ENCODE results near the gene SOWAHA.
A peak's percentile ranks its signal among the peaks of the same experiment; 100 is the strongest.

The SOWAHA gene

DNA sequence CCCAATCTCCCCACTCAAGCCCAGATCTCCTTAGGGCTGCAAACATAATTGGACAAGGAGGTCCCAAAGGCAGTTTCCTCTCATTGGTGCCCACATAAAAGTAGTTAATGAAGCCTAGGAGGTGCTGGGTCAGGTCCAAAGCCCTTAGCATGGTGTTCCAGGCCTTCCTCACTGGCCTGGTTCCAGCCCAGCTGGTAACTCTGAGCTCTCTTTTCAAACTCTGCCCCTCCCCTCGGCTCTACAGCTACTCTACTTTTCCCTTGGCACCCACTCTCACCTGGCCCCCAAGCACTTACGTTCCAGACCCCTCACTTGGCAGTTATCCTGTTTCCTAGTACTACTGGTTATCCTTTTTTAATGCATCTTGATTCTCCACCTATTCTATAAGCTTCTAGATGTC is 46.0 kb upstream of the SOWAHA start:
- no peak overlapping the region for H3K4me3 ChIP-seq (ENCODE audit: low read depth, low read length)
- in situ Hi-C loops (cut with HindIII; ENCODE audit: low sequenced_read_pairs), result no loop called here
- no peak for TF ChIP-seq CTCF (IDR thresholded peaks at IDR 0.05; ENCODE audit: low read depth, low read length, missing control alignments)
- no peak for DNase-seq (ENCODE audit: low read depth)

GRCh38 chr5:132768485-132768868 is 44.6 kb upstream of the SOWAHA start:
- no peak for DNase-seq (ENCODE audit: low read depth)
- TF ChIP-seq CTCF (IDR thresholded peaks at IDR 0.05; ENCODE audit: low read depth, low read length, missing control alignments), result no peak
- in situ Hi-C loops (cut with HindIII; ENCODE audit: low sequenced_read_pairs), result no loop called here
- H3K4me3 ChIP-seq (ENCODE audit: low read depth, low read length), result no peak overlapping the region

DNA sequence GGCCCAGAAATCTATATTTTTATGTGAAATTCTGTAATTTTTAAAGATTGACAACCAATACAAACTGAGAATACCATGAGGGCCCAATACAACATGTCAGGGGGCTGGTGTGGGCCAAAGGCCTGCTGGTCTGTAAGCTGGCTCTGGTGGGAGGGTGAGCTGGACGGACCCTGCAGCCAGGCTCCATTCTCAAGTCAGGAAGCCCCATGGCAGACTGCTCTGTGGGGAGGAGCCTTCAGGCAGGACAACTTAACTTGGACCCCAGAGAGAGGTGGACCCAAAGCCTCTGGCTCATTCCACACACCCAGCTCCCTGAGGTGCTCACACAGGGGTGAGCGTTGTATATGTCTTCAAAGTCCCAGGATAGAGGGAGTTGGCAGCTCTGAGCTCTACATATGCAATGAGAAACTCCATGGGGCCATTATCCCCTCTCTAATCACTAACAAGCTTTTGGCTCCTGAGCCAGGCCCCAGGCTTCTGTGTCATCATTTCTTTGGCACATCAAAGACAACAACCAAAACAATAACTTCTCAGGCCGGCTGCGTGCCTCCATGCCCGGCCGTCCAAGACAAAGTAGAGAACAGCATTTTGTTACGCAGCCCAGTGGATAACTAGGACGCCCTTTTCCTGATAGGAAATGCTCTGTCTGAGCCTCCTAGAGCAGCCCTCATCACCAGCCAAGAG is 42.5 kb upstream of the SOWAHA start:
- in situ Hi-C loops (cut with HindIII; ENCODE audit: low sequenced_read_pairs), result loop anchor here (5.0 kb wide), 1 partner anchor 52 kb away; no protein-coding TSS in a partner anchor
- no peak overlapping the region for H3K4me3 ChIP-seq (ENCODE audit: low read depth, low read length)
- TF ChIP-seq CTCF (IDR thresholded peaks at IDR 0.05; ENCODE audit: low read depth, low read length, missing control alignments), result no peak
- DNase-seq (ENCODE audit: low read depth), result no peak

- in situ Hi-C loops (cut with HindIII; ENCODE audit: low sequenced_read_pairs), result loop anchor here (5.0 kb wide), 1 partner anchor 51 kb away; no protein-coding TSS in a partner anchor
- DNase-seq (ENCODE audit: low read depth), result peak; percentile 67
- no peak overlapping the region for H3K4me3 ChIP-seq (ENCODE audit: low read depth, low read length)
- TF ChIP-seq CTCF (IDR thresholded peaks at IDR 0.05; ENCODE audit: low read depth, low read length, missing control alignments), result no peak
Observed at GRCh38 chr5:132771503-132771998, 41.6 kb upstream of the SOWAHA start.

DNA sequence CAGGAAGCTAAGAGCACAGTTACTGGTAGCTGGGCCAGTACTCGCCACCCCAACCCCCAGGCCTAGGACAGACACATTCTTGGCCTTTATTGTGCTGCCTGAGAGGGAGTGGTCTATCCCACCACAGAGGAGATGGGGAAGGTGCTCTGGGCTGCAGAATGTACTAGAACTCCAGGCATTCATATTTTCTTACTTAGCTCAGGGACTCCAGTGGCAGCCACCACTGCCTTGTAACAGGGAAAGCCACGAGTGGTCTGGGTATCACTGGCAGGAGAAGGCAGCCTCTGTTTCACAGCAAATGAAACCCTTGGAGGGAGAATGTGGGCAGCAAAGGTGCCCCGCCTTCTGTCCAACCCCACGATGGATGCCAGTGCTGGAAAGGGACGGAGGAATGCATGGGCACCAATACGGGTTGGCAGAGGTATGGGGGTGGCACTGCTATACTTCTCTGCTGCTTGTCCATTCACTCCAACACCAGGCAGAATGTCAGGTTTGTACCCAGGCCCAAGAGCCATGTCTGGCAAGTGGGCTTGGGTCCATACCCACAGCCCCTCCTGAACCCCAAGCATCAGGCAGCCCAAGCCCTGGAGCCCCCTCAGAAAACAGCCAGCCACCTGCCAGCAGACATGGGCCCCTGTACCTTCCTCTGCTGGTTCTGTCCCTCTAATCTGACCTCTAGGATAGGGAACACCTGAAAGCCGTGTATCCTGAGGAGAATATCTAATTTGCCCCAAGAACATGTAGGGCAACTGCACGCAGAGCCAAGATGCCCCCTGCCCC is 40.6 kb upstream of the SOWAHA start:
- TF ChIP-seq CTCF (IDR thresholded peaks at IDR 0.05; ENCODE audit: low read depth, low read length, missing control alignments), result no peak
- in situ Hi-C loops (cut with HindIII; ENCODE audit: low sequenced_read_pairs), result loop anchor here (5.0 kb wide), 1 partner anchor 50 kb away; no protein-coding TSS in a partner anchor
- no peak overlapping the region for H3K4me3 ChIP-seq (ENCODE audit: low read depth, low read length)
- no peak for DNase-seq (ENCODE audit: low read depth)

DNA sequence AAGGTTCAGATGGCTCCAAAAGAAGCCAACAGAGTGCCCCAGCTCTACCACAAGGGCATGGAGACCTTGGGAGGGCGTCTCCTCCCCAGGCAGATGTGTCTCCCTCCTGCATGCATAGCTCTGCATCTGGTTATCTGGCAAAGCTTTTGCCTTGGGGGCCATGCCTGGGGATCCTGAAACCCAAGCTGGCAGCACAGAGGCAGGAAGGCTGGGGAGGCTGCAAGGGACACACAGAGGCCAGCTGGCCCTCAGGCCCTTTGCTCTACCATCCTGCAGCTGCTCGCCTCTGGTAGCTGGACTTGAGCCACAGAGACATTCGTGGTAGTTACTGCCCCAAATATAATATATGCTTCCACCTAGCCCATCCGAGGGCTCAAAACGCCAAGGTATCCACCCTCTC is 40.0 kb upstream of the SOWAHA start:
- no peak for TF ChIP-seq CTCF (IDR thresholded peaks at IDR 0.05; ENCODE audit: low read depth, low read length, missing control alignments)
- no peak for DNase-seq (ENCODE audit: low read depth)
- H3K4me3 ChIP-seq (ENCODE audit: low read depth, low read length), result no peak overlapping the region
- in situ Hi-C loops (cut with HindIII; ENCODE audit: low sequenced_read_pairs), result loop anchor here (5.0 kb wide), 1 partner anchor 49 kb away; no protein-coding TSS in a partner anchor
